H9 (cell line): ENCODE measurements around the gene DNAJB2. TPM values are rescaled to one million over a fixed set of nuclear protein-coding genes. Genes with fewer than 3 reads are reported as not detected.

Experiments
- DNase-seq: peaks from one replicate; pipeline ENCODE4 v3.0.0-alpha.2; 2017
- H2AFZ ChIP-seq: one replicate; pipeline ENCODE4 v1.6.1; 2013; ENCODE audit warnings: mild to moderate bottlenecking, low read length, control low read depth, moderate library complexity
- H2AK5ac ChIP-seq: 2 replicates; pipeline ENCODE4 v1.6.1; 2013; ENCODE audit warnings: low read length, control low read depth, mixed read lengths; ENCODE audit not compliant: insufficient read length
- H2BK120ac ChIP-seq: one replicate; pipeline ENCODE4 v1.6.1; 2013; ENCODE audit warnings: low read depth, mild to moderate bottlenecking, low read length, control low read depth, inconsistent platforms; ENCODE audit not compliant: poor library complexity, severe bottlenecking
- H2BK12ac ChIP-seq: 2 replicates; pipeline ENCODE4 v1.6.1; 2013; ENCODE audit warnings: low read length, control low read depth, mixed read lengths, low read depth; ENCODE audit not compliant: insufficient read length
- H2BK15ac ChIP-seq: 2 replicates; pipeline ENCODE4 v1.6.1; 2013; ENCODE audit warnings: low read depth, low read length, control low read depth
- H2BK20ac ChIP-seq: one replicate; pipeline ENCODE4 v1.6.1; 2013; ENCODE audit warnings: low read depth, mild to moderate bottlenecking, low read length, control low read depth, inconsistent platforms; ENCODE audit not compliant: poor library complexity, severe bottlenecking
- H2BK5ac ChIP-seq: 2 replicates; pipeline ENCODE4 v1.6.1; 2013; ENCODE audit warnings: low read length, control low read depth, mixed read lengths; ENCODE audit not compliant: insufficient read length
- H3K14ac ChIP-seq: 2 replicates; pipeline ENCODE4 v1.6.1; 2013; ENCODE audit warnings: low read length, control low read depth; ENCODE audit not compliant: insufficient read depth
- H3K18ac ChIP-seq: 2 replicates; pipeline ENCODE4 v1.6.1; 2013; ENCODE audit warnings: low read depth, mild to moderate bottlenecking, mixed read lengths, low read length, control low read depth; ENCODE audit not compliant: insufficient read length
- H3K23ac ChIP-seq: 2 replicates; pipeline ENCODE4 v1.6.1; 2013; ENCODE audit warnings: low read length, control low read depth, mixed read lengths, low read depth; ENCODE audit not compliant: insufficient read length
- H3K23me2 ChIP-seq: 2 replicates; pipeline ENCODE4 v1.6.1; 2013; ENCODE audit warnings: low read depth, mild to moderate bottlenecking, mixed read lengths, low read length, control low read depth; ENCODE audit not compliant: insufficient read length, poor library complexity, severe bottlenecking
- H3K27ac ChIP-seq: 2 replicates; pipeline ENCODE4 v1.5.1; 2013; ENCODE audit warnings: low read length, control low read depth, mixed read lengths, low read depth; ENCODE audit not compliant: insufficient read length
- H3K27me3 ChIP-seq: 2 replicates; pipeline ENCODE4 v1.6.1; 2013; ENCODE audit warnings: low read length, control low read depth, inconsistent platforms; ENCODE audit not compliant: insufficient read depth
- H3K4ac ChIP-seq: 2 replicates; pipeline ENCODE4 v1.6.1; 2013; ENCODE audit warnings: low read depth, mild to moderate bottlenecking, control low read depth, inconsistent platforms, low read length, moderate library complexity
- H3K4me1 ChIP-seq: 2 replicates; pipeline ENCODE4 v1.6.1; 2013; ENCODE audit warnings: low read length, control low read depth, inconsistent platforms; ENCODE audit not compliant: insufficient read depth
- H3K4me2 ChIP-seq: 2 replicates; pipeline ENCODE4 v1.6.1; 2013; ENCODE audit warnings: low read length, control low read depth, mixed read lengths; ENCODE audit not compliant: insufficient read length, insufficient read depth
- H3K56ac ChIP-seq: 2 replicates; pipeline ENCODE4 v1.6.1; 2013; ENCODE audit warnings: low read depth, mild to moderate bottlenecking, mixed read lengths, low read length, control low read depth; ENCODE audit not compliant: insufficient read length
- H3K79me1 ChIP-seq: 2 replicates; pipeline ENCODE4 v1.6.1; 2013; ENCODE audit warnings: low read depth, mild to moderate bottlenecking, moderate library complexity, low read length, control low read depth, inconsistent platforms; ENCODE audit not compliant: insufficient read depth, poor library complexity, severe bottlenecking
- H3K79me2 ChIP-seq: 2 replicates; pipeline ENCODE4 v1.6.1; 2013; ENCODE audit warnings: low read length, control low read depth, inconsistent platforms; ENCODE audit not compliant: insufficient read depth
- H3K9ac ChIP-seq: 2 replicates; pipeline ENCODE4 v1.6.1; 2013; ENCODE audit warnings: low read length, control low read depth, mixed read lengths; ENCODE audit not compliant: insufficient read length; ENCODE audit errors: extremely low read depth
- H3K9me3 ChIP-seq: one replicate; pipeline ENCODE4 v1.6.1; 2013; ENCODE audit warnings: low read depth, low read length, inconsistent platforms; ENCODE audit not compliant: control insufficient read depth
- H3T11ph ChIP-seq: one replicate; pipeline ENCODE4 v1.6.1; 2013; ENCODE audit warnings: mild to moderate bottlenecking, low read length, control low read depth, inconsistent platforms
- H4K20me1 ChIP-seq: one replicate; pipeline ENCODE4 v1.6.1; 2013; ENCODE audit not compliant: control insufficient read depth, insufficient read length, insufficient read depth
- H4K5ac ChIP-seq: 2 replicates; pipeline ENCODE4 v1.6.1; 2013; ENCODE audit warnings: low read depth, mild to moderate bottlenecking, mixed read lengths, low read length, control low read depth; ENCODE audit not compliant: insufficient read length
- H4K8ac ChIP-seq: replicated peaks from 2 replicates; pipeline ENCODE4 v1.6.1; 2013; ENCODE audit warnings: low read length, control low read depth, mixed read lengths, low read depth; ENCODE audit not compliant: insufficient read length
- H4K91ac ChIP-seq: 2 replicates; pipeline ENCODE4 v1.6.1; 2013; ENCODE audit warnings: low read depth, mild to moderate bottlenecking, moderate library complexity, mixed read lengths, low read length, control low read depth; ENCODE audit not compliant: insufficient read length
- H3K27ac Mint-ChIP-seq, 3 experiments: 2 replicates in 2 of 3; 3 replicates in 1 of 3; pipeline ENCODE4 v1.8.0; 2020 to 2021; ENCODE audit warnings: mixed read lengths in 3 of 3, mild to moderate bottlenecking in 1 of 3, moderate library complexity in 1 of 3
- H3K27me3 Mint-ChIP-seq: 2 replicates; pipeline ENCODE4 v1.8.0; 2021; ENCODE audit warnings: low read depth, mild to moderate bottlenecking, moderate library complexity, mixed read lengths
- H3K36me3 Mint-ChIP-seq, 3 experiments: 2 replicates in 2 of 3; 3 replicates in 1 of 3; pipeline ENCODE4 v1.8.0; 2020 to 2021; ENCODE audit warnings: low read depth in 3 of 3, mixed read lengths in 3 of 3; ENCODE audit not compliant: insufficient read depth in 1 of 3
- H3K4me1 Mint-ChIP-seq, 2 experiments: 2 replicates each; pipeline ENCODE4 v1.8.0; 2020; ENCODE audit warnings: mixed read lengths in 2 of 2
- H3K4me3 Mint-ChIP-seq, 2 experiments: 2 replicates in 1 of 2; 3 replicates in 1 of 2; pipeline ENCODE4 v1.8.0; 2020 to 2021; ENCODE audit warnings: mild to moderate bottlenecking in 2 of 2, mixed read lengths in 2 of 2, moderate library complexity in 1 of 2
- H3K9me3 Mint-ChIP-seq, 2 experiments: 2 replicates in 1 of 2; 3 replicates in 1 of 2; pipeline ENCODE4 v1.8.0; 2020; ENCODE audit warnings: mild to moderate bottlenecking in 2 of 2, mixed read lengths in 2 of 2, moderate library complexity in 1 of 2
- CTCF ChIP-seq: fragments of 200-600 bp; sonication (generic); conservative IDR thresholded peaks from 3 replicates; pipeline ENCODE4 v1.8.0; 2021; ENCODE audit warnings: antibody characterized with exemption, mild to moderate bottlenecking
- WGBS: extraction: QIAGEN DNeasy Blood & Tissue Kit; methylation state at CpG from one replicate; pipeline ENCODE4 v1.1.7; 2013; ENCODE audit warnings: missing lambda C conversion rate, low lambda C conversion rate, mixed read lengths; ENCODE audit not compliant: insufficient read length; ENCODE audit errors: extremely low coverage; 5-methylcytosine and 5-hydroxymethylcytosine counted together
- total RNA-seq: library from RNA; stranded (reverse); gene quantifications from 2 replicates; pipeline ENCODE4 v1.2.1, GENCODE V29; 2021

The DNAJB2 gene
- total RNA-seq, 1 experiment from 2014 or later, result 34.1 TPM

GRCh38 chr2:219243291-219243761 lies 35.8 kb upstream of the DNAJB2 start:
- Mint-ChIP-seq H3K36me3 (peaks cover 0 to 8% (median 4%) of the 10 kb centered on the region in 3 experiments; a peak in 5 of 7 replicates), H3K4me1 (peaks cover 9 to 11% of the 10 kb centered on the region in 2 experiments), H3K9me3 (no peaks in the 10 kb centered on the region), H3K27me3 (no peaks in the 10 kb centered on the region), H3K4me3 (peak overlapping the region in 1 of 2 experiments; percentile 54; a peak in 2 of 5 replicates), H3K27ac (peak overlapping the region in 1 of 3 experiments; percentile 41; a peak in 1 of 7 replicates)
- no peak overlapping the region for H3K14ac ChIP-seq
- no peak overlapping the region for H2BK5ac ChIP-seq
- H3K4ac ChIP-seq, result no peak overlapping the region
- no peak overlapping the region for H2BK20ac ChIP-seq
- no peaks in the 10 kb centered on the region for H3K9me3 ChIP-seq
- H4K91ac ChIP-seq, result no peak overlapping the region
- H3K56ac ChIP-seq, result no peak overlapping the region
- H2AK5ac ChIP-seq, result no peak overlapping the region
- peaks cover 2% of the 10 kb centered on the region; the same call in 1 of the 2 replicates for H3K4me1 ChIP-seq
- no peak overlapping the region for H4K5ac ChIP-seq
- no CpG with 5 or more reads among the region's 28 CpGs for WGBS
- no peak overlapping the region for H3K23ac ChIP-seq
- no peak overlapping the region for H3K4me2 ChIP-seq
- H2AFZ ChIP-seq, result no peak overlapping the region
- no peaks in the 10 kb centered on the region for H3K79me2 ChIP-seq
- no peak overlapping the region for H4K8ac ChIP-seq
- no peak overlapping the region for H2BK15ac ChIP-seq
- no peak overlapping the region for H2BK12ac ChIP-seq
- H3K18ac ChIP-seq, result no peak overlapping the region
- H2BK120ac ChIP-seq, result no peak overlapping the region
- no peak overlapping the region for H3K27ac ChIP-seq
- no peaks in the 10 kb centered on the region for H3K79me1 ChIP-seq
- H3K23me2 ChIP-seq, result no peaks in the 10 kb centered on the region
- H3K27me3 ChIP-seq, result no peaks in the 10 kb centered on the region
- H4K20me1 ChIP-seq, result no peaks in the 10 kb centered on the region
- no peak for DNase-seq
- H3K9ac ChIP-seq, result no peak overlapping the region
- no peak for TF ChIP-seq CTCF
- no peak overlapping the region for H3T11ph ChIP-seq
